Measurements from ENCODE around the gene DNAH3. TPM values are rescaled to one million over a fixed set of nuclear protein-coding genes. Genes with fewer than 3 reads are reported as not detected.
"Not testable (repeated sequence)": the region's sequence is repeated elsewhere in the genome, so short reads cannot be mapped to it uniquely, and the experiment has no call there.

Gene DNAH3
- total RNA-seq, 4 donors from 2014 or later: 0.13 to 0.15 TPM; not detected in 2

GRCh38 chr16:21120976-21121520 is 29.6 kb downstream of the DNAH3 start:
- Histone ChIP-seq H3K4me3 (no peak overlapping the region), H3K27me3 (no peaks in the 10 kb centered on the region), H3K27ac (no peak overlapping the region), H3K36me3 (no peaks in the 10 kb centered on the region), H3K9me3 (no peaks in the 10 kb centered on the region), H3K4me1 (no peaks in the 10 kb centered on the region)
- no peak for TF ChIP-seq POLR2A (IDR thresholded peaks at IDR 0.05)
- no peak for TF ChIP-seq CTCF (IDR thresholded peaks at IDR 0.05)
- TF ChIP-seq EP300 (IDR thresholded peaks at IDR 0.05): no peak
- no peak for TF ChIP-seq POLR2AphosphoS5 (IDR thresholded peaks at IDR 0.05)
- no peak for ATAC-seq
- WGBS, 2 donors (ENCODE audit: low coverage in 1 of 2): 58 to 87% methylated on average over 2 of the region's 2 CpGs

GRCh38 chr16:21117567-21117966 is 33.1 kb downstream of the DNAH3 start:
- no peaks in the 10 kb centered on the region for H3K4me1 ChIP-seq
- TF ChIP-seq EP300 (IDR thresholded peaks at IDR 0.05): no peak
- TF ChIP-seq CTCF (IDR thresholded peaks at IDR 0.05): no peak
- no peak for TF ChIP-seq POLR2AphosphoS5 (IDR thresholded peaks at IDR 0.05)
- TF ChIP-seq POLR2A (IDR thresholded peaks at IDR 0.05): no peak
- H3K9me3 ChIP-seq: no peaks in the 10 kb centered on the region
- no peaks in the 10 kb centered on the region for H3K36me3 ChIP-seq
- H3K27ac ChIP-seq: no peak overlapping the region
- ATAC-seq: no peak
- 80 to 84% methylated on average over 1 to 4 of the region's 4 CpGs for whole genome bisulfite sequencing, 2 donors (ENCODE audit: low coverage in 1 of 2)
- H3K27me3 ChIP-seq: no peaks in the 10 kb centered on the region
- H3K4me3 ChIP-seq: no peak overlapping the region

GRCh38 chr16:21116148-21116693 is 34.4 kb downstream of the DNAH3 start:
- no peak overlapping the region for H3K4me3 ChIP-seq
- 23 to 36% methylated on average over 7 to 13 of the region's 13 CpGs for WGBS, 2 donors (ENCODE audit: low coverage in 1 of 2)

GRCh38 chr16:21115551-21115950 is 35.1 kb downstream of the DNAH3 start:
- H3K36me3 ChIP-seq, H3K9me3 ChIP-seq, H3K4me1 ChIP-seq, H3K4me3 ChIP-seq, H3K27me3 ChIP-seq, ATAC-seq, H3K27ac ChIP-seq: not testable (repeated sequence)
- 94% methylated on average over 4 of the region's 4 CpGs; no CpG with 5 or more reads in 1 of the 2 donors for WGBS, 2 donors (ENCODE audit: low coverage in 1 of 2)

More at GRCh38 chr16:21116148-21116693, 34.4 kb downstream of the DNAH3 start:
- ATAC-seq: no peak
- H3K36me3 ChIP-seq: no peaks in the 10 kb centered on the region
- H3K27me3 ChIP-seq: no peaks in the 10 kb centered on the region
- H3K4me1 ChIP-seq: no peaks in the 10 kb centered on the region
- no peak overlapping the region for H3K27ac ChIP-seq
- TF ChIP-seq POLR2AphosphoS5 (IDR thresholded peaks at IDR 0.05): no peak
- no peaks in the 10 kb centered on the region for H3K9me3 ChIP-seq

GRCh38 chr16:21103941-21104860 is 46.4 kb downstream of the DNAH3 start:
- Histone ChIP-seq H3K27ac (no peak overlapping the region), H3K9me3 (no peaks in the 10 kb centered on the region), H3K27me3 (no peaks in the 10 kb centered on the region), H3K4me3 (no peak overlapping the region), H3K36me3 (no peaks in the 10 kb centered on the region), H3K4me1 (no peaks in the 10 kb centered on the region)
- no peak for ATAC-seq
- 31 to 36% methylated on average over 8 to 9 of the region's 9 CpGs for WGBS, 2 donors (ENCODE audit: low coverage in 1 of 2)
- TF ChIP-seq CTCF (IDR thresholded peaks at IDR 0.05) (no peak), EP300 (IDR thresholded peaks at IDR 0.05) (no peak), POLR2A (IDR thresholded peaks at IDR 0.05) (no peak), POLR2AphosphoS5 (IDR thresholded peaks at IDR 0.05) (no peak)
